Left lung (tissue), 10 donors: ENCODE results near the gene KYNU. TPM values are rescaled to one million over a fixed set of nuclear protein-coding genes. Genes with fewer than 3 reads are reported as not detected.

Source experiments
- ATAC-seq: fragments of 200-7000 bp; cut with Tn5 transposase; one replicate; pipeline ENCODE4 v1.9.1; 2020; ENCODE audit warnings: moderate library complexity
- DNase-seq, 4 donors: peaks; one replicate each; pipeline ENCODE4 v3.0.0-alpha.2; 2013 to 2020
- H3K27ac ChIP-seq, 2 donors: fragments of 200-600 bp; sonication (generic) in 1 of 2; one replicate each; pipeline versions ENCODE4 v1.5.0 to v1.8.0; 2020 to 2021
- H3K27me3 ChIP-seq, 2 donors: fragments of 200-600 bp; sonication (generic) in 1 of 2; one replicate each; pipeline versions ENCODE4 v1.5.0 to v1.8.0; 2020 to 2021
- H3K36me3 ChIP-seq, 2 donors: fragments of 200-600 bp; sonication (generic) in 1 of 2; one replicate each; pipeline versions ENCODE4 v1.5.0 to v1.8.0; 2020 to 2021
- H3K4me1 ChIP-seq, 2 donors: fragments of 200-600 bp; one replicate each; pipeline ENCODE4 v1.8.0; 2021
- H3K4me3 ChIP-seq, 2 donors: fragments of 200-600 bp; sonication (generic) in 1 of 2; one replicate each; pipeline versions ENCODE4 v1.5.0 to v1.8.0; 2020 to 2021; ENCODE audit warnings: mild to moderate bottlenecking in 1 of 2
- H3K9me3 ChIP-seq, 2 donors: fragments of 200-600 bp; sonication (generic) in 1 of 2; one replicate each; pipeline versions ENCODE4 v1.5.0 to v1.8.0; 2020 to 2021
- CTCF ChIP-seq, 2 donors: fragments of 200-600 bp; sonication (generic) in 1 of 2; IDR thresholded peaks; one replicate each; pipeline versions ENCODE4 v1.5.0 to v1.8.0; 2021; ENCODE audit warnings: antibody characterized with exemption in 2 of 2
- intact Hi-C, 2 donors: fragments of 100-400 bp; cut with DNase I; formaldehyde crosslinking; loops; one replicate each; pipeline versions ENCODE4 v1.11.2 to v1.14.2; 2022
- polyA plus RNA-seq, 6 donors: library from polyadenylated mRNA; unstranded; fragments of 120-200 nt; gene quantifications; one replicate each; pipeline ENCODE4 v1.2.1, GENCODE V29; 2013; ENCODE audit not compliant: insufficient read length in 6 of 6
- total RNA-seq, 2 donors: library from RNA; stranded (reverse); fragmentation: NEBNext Ultra II Directional; extraction: Animal tissue kit (Norgen Biotek cat#: 25700); gene quantifications; one replicate each; pipeline ENCODE4 v1.2.1, GENCODE V29; 2021
- donor health status: DM: no; HTN: yes; CAD: no.
- donor health status: DM: no; HTN: no; CAD: no.

The KYNU gene
- total and polyA plus RNA-seq, 8 donors = 0.72 to 29.7 (median 0.84) TPM

GRCh38 chr2:143081616-143082015, 204.2 kb downstream of the KYNU start:
- H3K36me3 ChIP-seq = no peaks in the 10 kb centered on the region
- no peak overlapping the region for H3K4me3 ChIP-seq
- peaks cover 0 to 21% of the 10 kb centered on the region in 2 donors for H3K4me1 ChIP-seq
- H3K27me3 ChIP-seq = no peaks in the 10 kb centered on the region
- intact Hi-C loops = no loop called here
- no peak overlapping the region for H3K27ac ChIP-seq
- no peak for DNase-seq
- TF ChIP-seq CTCF (IDR thresholded peaks at IDR 0.05) = no peak
- ATAC-seq = no peak
- H3K9me3 ChIP-seq = peaks cover 0 to 5% of the 10 kb centered on the region in 2 donors

- H3K9me3 ChIP-seq = peaks cover 0 to 5% of the 10 kb centered on the region in 2 donors
- peak overlapping the region in 1 of 2 donors; percentile 74 for H3K27ac ChIP-seq
- H3K27me3 ChIP-seq = no peaks in the 10 kb centered on the region
- DNase-seq (no peak), ATAC-seq (peak; percentile 40)
- H3K4me3 ChIP-seq = no peak overlapping the region
- peaks cover 0 to 28% of the 10 kb centered on the region in 2 donors for H3K4me1 ChIP-seq
- no peak for TF ChIP-seq CTCF (IDR thresholded peaks at IDR 0.05)
- no peaks in the 10 kb centered on the region for H3K36me3 ChIP-seq
- intact Hi-C loops = no loop called here
Measured at GRCh38 chr2:143083636-143084035, 206.2 kb downstream of the KYNU start.

GRCh38 chr2:143084462-143084861, 207.0 kb downstream of the KYNU start:
- H3K27me3 ChIP-seq = no peaks in the 10 kb centered on the region
- no peak overlapping the region for H3K4me3 ChIP-seq
- H3K9me3 ChIP-seq = peaks cover 0 to 5% of the 10 kb centered on the region in 2 donors
- H3K36me3 ChIP-seq = no peaks in the 10 kb centered on the region
- intact Hi-C loops = no loop called here
- no peak for DNase-seq
- ATAC-seq = no peak
- H3K4me1 ChIP-seq = peaks cover 0 to 28% of the 10 kb centered on the region in 2 donors
- TF ChIP-seq CTCF (IDR thresholded peaks at IDR 0.05) = no peak
- H3K27ac ChIP-seq = peak overlapping the region in 1 of 2 donors; percentile 74

- Histone ChIP-seq H3K27ac (no peak overlapping the region), H3K36me3 (no peaks in the 10 kb centered on the region), H3K4me3 (no peak overlapping the region), H3K27me3 (no peaks in the 10 kb centered on the region), H3K4me1 (peaks cover 0 to 28% of the 10 kb centered on the region in 2 donors), H3K9me3 (peaks cover 0 to 5% of the 10 kb centered on the region in 2 donors)
- DNase-seq (no peak), ATAC-seq (no peak)
- TF ChIP-seq CTCF (IDR thresholded peaks at IDR 0.05) = no peak
- intact Hi-C loops = no loop called here
Measured at GRCh38 chr2:143085125-143085784, 207.8 kb downstream of the KYNU start.

- Histone ChIP-seq H3K27ac (no peak overlapping the region), H3K36me3 (no peaks in the 10 kb centered on the region), H3K4me1 (peaks cover 0 to 28% of the 10 kb centered on the region in 2 donors), H3K4me3 (no peak overlapping the region), H3K9me3 (peaks cover 0 to 5% of the 10 kb centered on the region in 2 donors), H3K27me3 (no peaks in the 10 kb centered on the region)
- intact Hi-C loops = no loop called here
- ATAC-seq (no peak), DNase-seq (no peak)
- no peak for TF ChIP-seq CTCF (IDR thresholded peaks at IDR 0.05)
Measured at GRCh38 chr2:143087033-143087432, 209.6 kb downstream of the KYNU start.
